GM21576 (cell line): ENCODE data around the gene TAX1BP3.

Source experiments
- ATAC-seq: cut with Tn5 transposase; IDR thresholded peaks from one replicate; pipeline ENCODE4 v1.9.1; 2021; ENCODE audit warnings: mild to moderate bottlenecking, moderate library complexity; ENCODE audit not compliant: unreplicated experiment

The TAX1BP3 gene

DNA sequence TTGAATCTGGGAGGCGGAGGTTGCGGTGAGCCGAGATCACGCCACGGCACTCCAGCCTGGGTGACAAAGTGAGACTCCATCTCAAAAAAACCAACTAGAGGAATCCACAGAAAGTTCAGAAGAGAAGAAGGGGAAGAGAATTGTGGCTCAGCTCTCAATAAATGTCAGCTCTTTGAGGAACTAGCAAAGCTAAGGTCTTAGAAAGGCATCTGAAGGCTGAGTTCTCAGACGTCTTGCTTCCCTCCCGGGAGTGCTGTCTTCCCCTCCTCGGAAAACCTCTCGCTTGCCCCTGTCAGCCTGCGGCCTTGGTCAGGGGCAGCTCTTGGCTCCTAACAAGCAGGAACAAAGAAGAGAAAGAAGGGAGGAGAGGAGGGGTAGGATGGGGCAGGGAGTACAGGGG is 37.6 kb downstream of the TAX1BP3 start:
- no peak for ATAC-seq

DNA sequence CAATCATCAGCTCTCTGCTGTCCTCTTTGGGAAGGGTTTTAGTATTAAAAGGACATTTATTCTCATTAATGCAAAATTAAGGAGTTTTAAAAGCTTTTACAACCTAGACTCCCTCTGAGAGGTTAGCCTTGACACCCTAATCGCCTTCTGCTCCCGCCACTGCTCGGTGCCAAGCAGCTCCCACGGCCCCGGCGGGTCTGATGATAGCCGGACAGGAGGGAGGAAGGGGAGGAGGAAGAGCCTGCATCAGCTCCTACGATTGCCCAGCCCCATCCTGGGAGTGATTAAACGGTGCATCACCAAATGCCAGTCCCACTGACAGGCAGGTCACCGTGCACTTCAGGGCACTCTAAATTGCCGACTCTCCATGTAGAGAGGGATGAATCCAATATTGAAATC is 40.6 kb downstream of the TAX1BP3 start:
- no peak for ATAC-seq

DNA sequence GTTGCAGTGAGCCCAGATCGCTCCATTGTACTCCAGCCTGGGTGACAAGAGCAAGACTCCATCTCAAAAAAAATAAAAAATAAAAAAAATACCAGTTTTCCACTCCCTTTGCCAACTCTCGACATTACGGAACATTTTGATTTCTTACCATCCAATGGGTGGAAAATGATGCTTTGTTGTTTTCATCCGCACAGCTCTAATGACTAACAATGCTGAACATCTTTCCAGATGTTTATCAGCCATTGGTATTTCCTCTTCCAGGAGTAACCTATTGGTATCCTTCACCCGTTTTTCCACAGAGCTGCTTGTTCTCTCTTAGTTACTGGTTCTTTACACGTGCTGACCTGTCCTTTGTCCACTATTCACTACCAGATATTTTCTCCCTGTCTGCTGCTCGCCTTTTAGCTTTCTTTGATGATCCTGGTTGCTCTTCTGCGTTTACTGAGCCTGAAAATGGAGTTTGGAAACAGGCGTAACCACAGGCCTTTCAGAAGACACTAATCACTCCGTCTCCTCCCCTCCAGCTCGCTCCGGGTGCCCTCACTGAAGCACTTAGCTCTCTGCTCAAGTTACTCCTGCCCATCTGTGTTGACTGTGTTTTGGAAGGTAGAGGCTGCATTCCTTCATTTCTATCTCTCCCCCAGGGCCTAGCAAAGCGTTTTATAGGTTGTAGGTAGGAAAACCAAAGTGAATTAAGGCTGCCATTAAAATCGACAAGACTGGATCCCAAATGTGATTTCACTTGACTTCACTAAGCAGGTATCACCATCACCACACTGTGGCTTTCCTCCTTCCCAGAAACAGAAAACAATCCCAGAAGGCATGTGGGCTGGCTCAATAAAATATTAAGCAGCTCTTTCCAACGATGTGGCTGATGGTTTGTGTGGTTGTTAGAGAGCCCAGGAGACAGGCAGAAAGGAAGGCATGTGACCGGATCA is 41.3 kb downstream of the TAX1BP3 start:
- no peak for ATAC-seq

DNA sequence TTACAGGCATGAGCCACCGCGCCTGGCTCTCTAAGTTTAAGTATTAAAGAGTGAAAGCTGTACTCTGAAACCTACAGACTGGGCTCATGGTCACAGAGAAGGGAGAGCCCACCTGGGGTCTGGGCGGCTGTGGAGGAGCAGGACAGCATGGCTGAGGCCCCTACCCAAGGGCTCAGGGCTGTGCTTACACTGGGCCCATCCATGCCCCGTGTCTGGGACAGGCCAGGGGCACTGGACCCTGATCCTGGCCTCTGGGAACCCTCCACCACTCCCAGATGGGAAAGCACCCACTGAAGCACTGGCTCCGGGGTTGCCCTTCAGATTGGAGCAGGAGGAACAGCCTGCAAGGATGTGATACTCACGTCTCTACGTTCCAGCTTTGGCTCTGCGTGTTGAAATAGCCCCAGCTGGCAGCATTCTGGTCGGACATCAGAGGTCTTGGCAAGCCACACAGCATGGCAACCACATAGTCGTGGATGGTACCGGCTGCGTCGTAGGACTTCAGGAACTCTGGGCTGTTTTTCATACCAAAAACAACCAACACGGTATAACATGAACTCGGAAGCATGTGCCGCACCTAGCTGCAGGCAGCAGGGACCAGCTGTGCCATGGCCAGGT is 45.3 kb downstream of the TAX1BP3 start:
- no peak for ATAC-seq

DNA sequence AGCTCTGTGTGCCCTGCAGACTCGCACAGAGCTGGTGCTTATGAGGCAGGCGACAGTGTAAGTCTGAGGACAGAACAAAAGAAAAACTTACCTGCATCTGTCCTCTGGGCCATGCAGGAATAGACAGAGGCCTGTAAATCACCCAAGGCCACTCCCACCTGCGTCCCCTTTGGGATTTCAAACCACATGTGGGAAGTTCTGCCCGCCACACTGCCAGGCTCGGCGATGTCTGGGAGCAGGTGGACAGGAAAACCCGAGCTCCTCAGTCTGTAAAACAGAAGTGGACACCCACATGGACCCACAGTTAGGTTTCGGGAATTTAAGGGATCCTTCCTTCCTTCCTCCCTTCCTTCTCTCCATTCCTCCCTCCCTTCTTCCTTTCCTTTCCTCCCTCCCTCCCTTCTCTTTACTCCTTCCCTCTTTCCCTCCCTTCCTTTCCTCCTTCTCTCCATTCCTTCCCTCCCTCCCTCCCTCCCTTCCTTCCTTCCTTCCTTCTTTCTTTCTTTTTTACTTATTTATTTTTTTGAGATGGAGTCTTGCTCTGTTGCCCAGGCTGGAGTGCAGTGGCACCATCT is 47.1 kb downstream of the TAX1BP3 start:
- ATAC-seq = no peak

DNA sequence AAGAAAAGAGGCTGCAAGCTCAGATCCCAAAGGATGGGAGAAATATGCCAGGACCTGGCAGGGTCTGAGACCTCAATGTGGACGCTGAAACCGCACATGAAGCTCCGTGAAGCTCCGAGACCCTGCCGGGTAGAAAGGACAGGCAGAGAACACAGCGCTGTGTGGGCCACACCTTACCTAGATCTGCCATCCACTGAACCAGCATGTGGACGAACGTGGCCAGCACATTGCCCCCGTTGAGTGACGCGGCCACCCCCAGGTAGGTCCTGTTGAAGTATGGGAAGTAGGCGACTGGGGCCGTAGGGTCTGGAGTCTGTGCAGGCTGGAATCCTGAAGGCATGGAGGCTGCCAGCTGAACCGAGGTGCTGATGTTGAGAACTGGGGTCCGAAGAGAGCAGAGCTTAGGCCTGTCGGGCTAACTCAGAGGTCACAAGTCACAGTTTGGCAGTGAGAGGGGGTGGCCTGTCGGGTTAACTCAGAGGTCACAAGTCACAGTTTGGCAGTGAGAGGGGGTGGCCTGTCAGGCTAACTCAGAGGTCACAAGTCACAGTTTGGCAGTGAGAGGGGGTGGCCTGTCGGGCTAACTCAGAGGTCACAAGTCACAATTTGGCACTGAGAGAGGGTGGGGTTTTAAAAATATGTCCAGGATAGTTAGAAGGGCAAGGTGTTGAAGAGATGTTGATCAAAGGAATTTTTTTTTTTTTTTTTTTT is 53.1 kb downstream of the TAX1BP3 start:
- no peak for ATAC-seq

DNA sequence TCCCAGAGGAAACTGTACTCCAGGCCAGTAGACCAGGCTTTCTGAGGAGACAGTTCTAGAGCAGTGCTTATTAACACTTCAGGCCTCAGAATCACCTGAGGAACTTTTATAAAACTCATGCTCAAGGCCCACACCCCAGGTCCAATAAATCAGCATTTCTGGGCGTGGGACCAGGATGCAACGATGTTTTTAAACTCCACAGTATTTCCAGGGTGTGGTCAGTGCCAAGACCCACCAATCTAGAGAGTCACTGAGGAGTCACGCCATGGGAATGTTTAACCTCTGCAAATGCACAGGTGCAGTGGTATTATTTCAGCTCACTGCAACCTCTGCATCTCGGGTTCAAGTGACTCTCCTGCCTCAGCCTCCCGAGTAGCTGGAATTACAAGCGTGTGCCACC is 55.3 kb downstream of the TAX1BP3 start:
- no peak for ATAC-seq
